A549 (cell line): ENCODE data around the gene RASA2.

Experiments used
- EP300 ChIP-seq, 2 experiments: fragments of >200 bp; sonication (Bioruptor Twin); formaldehyde crosslinking; IDR thresholded peaks; 2 replicates in 1 of 2; 3 replicates in 1 of 2; pipeline ENCODE4 v1.6.1; 2016 to 2017
- GATA3 ChIP-seq: IDR thresholded peaks from 2 replicates; pipeline ENCODE4 v1.6.1; 2012; ENCODE audit warnings: borderline replicate concordance
- JUNB ChIP-seq: fragments of >200 bp; sonication (Bioruptor Twin); formaldehyde crosslinking; IDR thresholded peaks from 2 replicates; pipeline ENCODE4 v1.6.1; 2016
- NR3C1 ChIP-seq: fragments of >200 bp; sonication (Bioruptor Twin); formaldehyde crosslinking; IDR thresholded peaks from 3 replicates; pipeline ENCODE4 v1.6.1; 2017
- POLR2A ChIP-seq: IDR thresholded peaks from 2 replicates; pipeline ENCODE4 v1.6.1; 2012; ENCODE audit warnings: mild to moderate bottlenecking, low read length
- RFX5 ChIP-seq: fragments of 450-650 bp; IDR thresholded peaks from 2 replicates; pipeline ENCODE4 v1.7.1; 2014; ENCODE audit warnings: antibody characterized with exemption, mild to moderate bottlenecking, moderate library complexity
- TF ChIP-seq, protein P1 (sequence below): fragments of >200 bp; sonication (Bioruptor Twin); formaldehyde crosslinking; IDR thresholded peaks from 3 replicates; pipeline ENCODE4 v1.5.1; 2016
- TF ChIP-seq, protein P2 (sequence below): IDR thresholded peaks from 2 replicates; pipeline ENCODE4 v1.6.1; 2012

GRCh38 chr3:141440942-141441341, 45.9 kb upstream of the RASA2 start:
- TF ChIP-seq, protein P1, sequence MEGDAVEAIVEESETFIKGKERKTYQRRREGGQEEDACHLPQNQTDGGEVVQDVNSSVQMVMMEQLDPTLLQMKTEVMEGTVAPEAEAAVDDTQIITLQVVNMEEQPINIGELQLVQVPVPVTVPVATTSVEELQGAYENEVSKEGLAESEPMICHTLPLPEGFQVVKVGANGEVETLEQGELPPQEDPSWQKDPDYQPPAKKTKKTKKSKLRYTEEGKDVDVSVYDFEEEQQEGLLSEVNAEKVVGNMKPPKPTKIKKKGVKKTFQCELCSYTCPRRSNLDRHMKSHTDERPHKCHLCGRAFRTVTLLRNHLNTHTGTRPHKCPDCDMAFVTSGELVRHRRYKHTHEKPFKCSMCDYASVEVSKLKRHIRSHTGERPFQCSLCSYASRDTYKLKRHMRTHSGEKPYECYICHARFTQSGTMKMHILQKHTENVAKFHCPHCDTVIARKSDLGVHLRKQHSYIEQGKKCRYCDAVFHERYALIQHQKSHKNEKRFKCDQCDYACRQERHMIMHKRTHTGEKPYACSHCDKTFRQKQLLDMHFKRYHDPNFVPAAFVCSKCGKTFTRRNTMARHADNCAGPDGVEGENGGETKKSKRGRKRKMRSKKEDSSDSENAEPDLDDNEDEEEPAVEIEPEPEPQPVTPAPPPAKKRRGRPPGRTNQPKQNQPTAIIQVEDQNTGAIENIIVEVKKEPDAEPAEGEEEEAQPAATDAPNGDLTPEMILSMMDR: no peak
- TF ChIP-seq GATA3 (no peak), EP300 (IDR thresholded peaks at IDR 0.05) (no peak), POLR2A (no peak), RFX5 (no peak), NR3C1 (no peak), JUNB (no peak)
- TF ChIP-seq, protein P2, sequence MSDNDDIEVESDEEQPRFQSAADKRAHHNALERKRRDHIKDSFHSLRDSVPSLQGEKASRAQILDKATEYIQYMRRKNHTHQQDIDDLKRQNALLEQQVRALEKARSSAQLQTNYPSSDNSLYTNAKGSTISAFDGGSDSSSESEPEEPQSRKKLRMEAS: no peak
